Mucosa of stomach (tissue), 1 donor: ENCODE data around the gene BCL6B.
"Not testable (repeated sequence)": the region's sequence is repeated elsewhere in the genome, so short reads cannot be mapped to it uniquely, and the experiment has no call there.

Source experiments
- H3K27me3 ChIP-seq: one replicate; pipeline ENCODE4 v1.7.0; 2013; ENCODE audit warnings: mild to moderate bottlenecking, low read length; ENCODE audit not compliant: control insufficient read depth, insufficient read depth
- H3K36me3 ChIP-seq: one replicate; pipeline ENCODE4 v1.7.0; 2013; ENCODE audit warnings: low read length; ENCODE audit not compliant: control insufficient read depth, insufficient read depth
- H3K4me1 ChIP-seq: one replicate; pipeline ENCODE4 v1.7.0; 2013; ENCODE audit warnings: mild to moderate bottlenecking, low read length; ENCODE audit not compliant: control insufficient read depth, insufficient read depth
- H3K4me3 ChIP-seq: one replicate; pipeline ENCODE4 v1.7.0; 2013; ENCODE audit warnings: low read length
- H3K9ac ChIP-seq: one replicate; pipeline ENCODE4 v1.7.0; 2013; ENCODE audit warnings: mild to moderate bottlenecking, low read length, moderate library complexity
- H3K9me3 ChIP-seq: one replicate; pipeline ENCODE4 v1.7.0; 2013; ENCODE audit warnings: mild to moderate bottlenecking, low read length, moderate library complexity; ENCODE audit not compliant: control insufficient read depth
- donor health status: Pancreatic carcinoma.

The BCL6B gene

GRCh38 chr17:7022781-7023571 is at the start of gene BCL6B:
Gene BCL6B (plus strand): TSS chr17:7023050. CDS start chr17:7023672, 622 bp downstream.
- H3K36me3 ChIP-seq, result no peaks in the 10 kb centered on the region
- peak within 1 kb of the TSS; percentile 14 for H3K4me3 ChIP-seq
- H3K27me3 ChIP-seq, result peaks cover 19% of the 10 kb centered on the region
- H3K9ac ChIP-seq, result peak within 1 kb of the TSS; percentile 57
- no peaks in the 10 kb centered on the region for H3K9me3 ChIP-seq
- H3K4me1 ChIP-seq, result peaks cover 27% of the 10 kb centered on the region

GRCh38 chr17:6979440-6979839 is 43.4 kb upstream of the BCL6B start:
- not testable (repeated sequence) for H3K4me3 ChIP-seq, H3K36me3 ChIP-seq, H3K4me1 ChIP-seq, H3K27me3 ChIP-seq, H3K9ac ChIP-seq, H3K9me3 ChIP-seq

- Histone ChIP-seq H3K9ac (no peak overlapping the region), H3K27me3 (no peaks in the 10 kb centered on the region), H3K4me3 (no peak overlapping the region), H3K36me3 (no peaks in the 10 kb centered on the region), H3K4me1 (peaks cover 6% of the 10 kb centered on the region), H3K9me3 (no peaks in the 10 kb centered on the region)
Observed at GRCh38 chr17:6981426-6981825, 41.4 kb upstream of the BCL6B start.

- Histone ChIP-seq H3K4me3 (no peak overlapping the region), H3K4me1 (no peaks in the 10 kb centered on the region), H3K9ac (no peak overlapping the region), H3K36me3 (no peaks in the 10 kb centered on the region), H3K27me3 (no peaks in the 10 kb centered on the region), H3K9me3 (no peaks in the 10 kb centered on the region)
Observed at GRCh38 chr17:6985266-6985665, 37.6 kb upstream of the BCL6B start.

- Histone ChIP-seq H3K27me3 (no peaks in the 10 kb centered on the region), H3K9ac (no peak overlapping the region), H3K4me3 (no peak overlapping the region), H3K36me3 (no peaks in the 10 kb centered on the region), H3K9me3 (no peaks in the 10 kb centered on the region), H3K4me1 (no peaks in the 10 kb centered on the region)
Observed at GRCh38 chr17:6986676-6987075, 36.2 kb upstream of the BCL6B start.

- Histone ChIP-seq H3K36me3 (no peaks in the 10 kb centered on the region), H3K9me3 (no peaks in the 10 kb centered on the region), H3K4me3 (no peak overlapping the region), H3K27me3 (no peaks in the 10 kb centered on the region), H3K4me1 (no peaks in the 10 kb centered on the region), H3K9ac (no peak overlapping the region)
Observed at GRCh38 chr17:6989779-6990178, 33.1 kb upstream of the BCL6B start.

- H3K27me3 ChIP-seq, H3K9me3 ChIP-seq, H3K4me3 ChIP-seq, H3K36me3 ChIP-seq, H3K9ac ChIP-seq: not testable (repeated sequence)
- H3K4me1 ChIP-seq, result peaks cover 13% of the 10 kb centered on the region
Observed at GRCh38 chr17:6993613-6994056, 29.2 kb upstream of the BCL6B start.

GRCh38 chr17:6994118-6994598 is 28.7 kb upstream of the BCL6B start:
- Histone ChIP-seq H3K4me1 (peaks cover 13% of the 10 kb centered on the region), H3K27me3 (no peaks in the 10 kb centered on the region), H3K4me3 (no peak overlapping the region), H3K9ac (no peak overlapping the region), H3K36me3 (no peaks in the 10 kb centered on the region), H3K9me3 (no peaks in the 10 kb centered on the region)

- Histone ChIP-seq H3K4me3 (no peak overlapping the region), H3K36me3 (no peaks in the 10 kb centered on the region), H3K27me3 (no peaks in the 10 kb centered on the region), H3K9ac (no peak overlapping the region), H3K4me1 (peaks cover 13% of the 10 kb centered on the region), H3K9me3 (no peaks in the 10 kb centered on the region)
Observed at GRCh38 chr17:6994666-6995256, 28.1 kb upstream of the BCL6B start.

- no peaks in the 10 kb centered on the region for H3K27me3 ChIP-seq
- H3K9me3 ChIP-seq, result no peaks in the 10 kb centered on the region
- H3K36me3 ChIP-seq, result no peaks in the 10 kb centered on the region
- peak within 1 kb of the TSS; percentile 25 for H3K4me3 ChIP-seq
- H3K4me1 ChIP-seq, result peaks cover 13% of the 10 kb centered on the region
- peak within 1 kb of the TSS; percentile 22 for H3K9ac ChIP-seq
Observed at GRCh38 chr17:6995500-6996255, 27.2 kb upstream of the BCL6B start, which contains the start of gene ALOX12. Gene ALOX12 (plus strand): TSS chr17:6996049. CDS start chr17:6996118, 69 bp downstream.

GRCh38 chr17:6996256-6997011 is 26.4 kb upstream of the BCL6B start:
- Histone ChIP-seq H3K27me3 (no peaks in the 10 kb centered on the region), H3K9ac (no peak overlapping the region), H3K9me3 (no peaks in the 10 kb centered on the region), H3K4me3 (peak overlapping the region; percentile 25), H3K36me3 (no peaks in the 10 kb centered on the region), H3K4me1 (peaks cover 13% of the 10 kb centered on the region)
